ENCODE data around the gene ADD3. TPM values are rescaled to one million over a fixed set of nuclear protein-coding genes. Genes with fewer than 3 reads are reported as not detected.
A peak's percentile ranks its signal among the peaks of the same experiment; 100 is the strongest.

Gene ADD3
- total RNA-seq, 1 experiment from 2014 or later: 59.9 TPM

DNA sequence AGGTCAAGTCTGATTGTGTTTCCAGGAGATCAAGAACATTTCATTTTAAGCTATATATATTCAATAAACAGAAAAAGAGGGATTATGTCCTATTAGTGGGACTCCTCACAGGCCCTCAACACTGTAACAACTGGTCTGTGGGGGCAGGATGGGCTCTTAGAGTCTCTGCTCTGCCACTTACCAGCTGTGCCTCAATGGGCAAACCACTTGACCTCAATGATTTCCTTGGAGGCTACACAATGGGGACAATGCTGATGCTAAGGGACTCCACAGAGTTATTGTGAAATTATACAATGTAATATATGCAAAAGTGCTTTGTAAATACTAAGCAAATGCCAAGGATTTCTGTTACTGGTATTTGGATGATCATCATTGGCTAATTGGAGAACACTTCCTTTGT, 166.4 kb downstream of the ADD3 start:
- Histone ChIP-seq H3K4ac (ENCODE audit: low read depth, low read length) (no peak overlapping the region), H2BK120ac (ENCODE audit: low read depth, low read length, poor library complexity, severe bottlenecking) (no peak overlapping the region), H3K79me2 (ENCODE audit: insufficient read depth, low read length) (no peaks in the 10 kb centered on the region), H3K9ac (ENCODE audit: extremely low read depth, insufficient read length, low read length) (no peak overlapping the region), H2BK20ac (ENCODE audit: low read depth, low read length, poor library complexity, severe bottlenecking) (no peak overlapping the region), H2BK15ac (ENCODE audit: low read depth, low read length) (no peak overlapping the region), H4K91ac (ENCODE audit: insufficient read length, low read depth, low read length) (no peak overlapping the region), H3K23me2 (ENCODE audit: insufficient read length, low read depth, low read length, poor library complexity, severe bottlenecking) (no peaks in the 10 kb centered on the region), H4K20me1 (ENCODE audit: control insufficient read depth, insufficient read depth, insufficient read length) (no peaks in the 10 kb centered on the region), H2AFZ (ENCODE audit: low read length) (no peak overlapping the region), H3K27ac (ENCODE audit: insufficient read length, low read depth, low read length) (no peak overlapping the region), H3K4me1 (ENCODE audit: insufficient read depth, low read length) (peaks cover 4% of the 10 kb centered on the region; the same call in 1 of the 2 replicates), H3K4me2 (ENCODE audit: insufficient read depth, insufficient read length, low read length) (no peak overlapping the region), H2AK5ac (ENCODE audit: insufficient read length, low read length) (no peak overlapping the region), H3K23ac (ENCODE audit: insufficient read length, low read depth, low read length) (no peak overlapping the region), H2BK5ac (ENCODE audit: insufficient read length, low read length) (no peak overlapping the region), H3K9me3 (ENCODE audit: control insufficient read depth, low read depth, low read length) (no peaks in the 10 kb centered on the region), H3K56ac (ENCODE audit: insufficient read length, low read depth, low read length) (no peak overlapping the region), H2BK12ac (ENCODE audit: insufficient read length, low read depth, low read length) (no peak overlapping the region), H3T11ph (ENCODE audit: low read length) (no peak overlapping the region), H4K8ac (replicated peaks; ENCODE audit: insufficient read length, low read depth, low read length) (no peak overlapping the region), H3K27me3 (ENCODE audit: insufficient read depth, low read length) (peaks cover 51% of the 10 kb centered on the region), H4K5ac (ENCODE audit: insufficient read length, low read depth, low read length) (no peak overlapping the region), H3K14ac (ENCODE audit: insufficient read depth, low read length) (no peak overlapping the region), H3K18ac (ENCODE audit: insufficient read length, low read depth, low read length) (no peak overlapping the region), H3K79me1 (ENCODE audit: insufficient read depth, low read depth, low read length, poor library complexity, severe bottlenecking) (no peaks in the 10 kb centered on the region)
- no peak overlapping the region for H3K27ac Mint-ChIP-seq
- TF ChIP-seq, protein P1, sequence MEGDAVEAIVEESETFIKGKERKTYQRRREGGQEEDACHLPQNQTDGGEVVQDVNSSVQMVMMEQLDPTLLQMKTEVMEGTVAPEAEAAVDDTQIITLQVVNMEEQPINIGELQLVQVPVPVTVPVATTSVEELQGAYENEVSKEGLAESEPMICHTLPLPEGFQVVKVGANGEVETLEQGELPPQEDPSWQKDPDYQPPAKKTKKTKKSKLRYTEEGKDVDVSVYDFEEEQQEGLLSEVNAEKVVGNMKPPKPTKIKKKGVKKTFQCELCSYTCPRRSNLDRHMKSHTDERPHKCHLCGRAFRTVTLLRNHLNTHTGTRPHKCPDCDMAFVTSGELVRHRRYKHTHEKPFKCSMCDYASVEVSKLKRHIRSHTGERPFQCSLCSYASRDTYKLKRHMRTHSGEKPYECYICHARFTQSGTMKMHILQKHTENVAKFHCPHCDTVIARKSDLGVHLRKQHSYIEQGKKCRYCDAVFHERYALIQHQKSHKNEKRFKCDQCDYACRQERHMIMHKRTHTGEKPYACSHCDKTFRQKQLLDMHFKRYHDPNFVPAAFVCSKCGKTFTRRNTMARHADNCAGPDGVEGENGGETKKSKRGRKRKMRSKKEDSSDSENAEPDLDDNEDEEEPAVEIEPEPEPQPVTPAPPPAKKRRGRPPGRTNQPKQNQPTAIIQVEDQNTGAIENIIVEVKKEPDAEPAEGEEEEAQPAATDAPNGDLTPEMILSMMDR (conservative IDR thresholded peaks at IDR 0.05): no peak
- peaks cover 51 to 52% of the 10 kb centered on the region in 2 experiments for H3K4me1 Mint-ChIP-seq
- peaks cover 0 to 20% of the 10 kb centered on the region in 2 experiments; a peak in 2 of 5 replicates for H3K9me3 Mint-ChIP-seq
- no peak overlapping the region for H3K4me3 Mint-ChIP-seq
- H3K27me3 Mint-ChIP-seq (ENCODE audit: low read depth): peaks cover 98% of the 10 kb centered on the region
- peaks cover 0 to 2% (median 0%) of the 10 kb centered on the region in 3 experiments; a peak in 1 of 7 replicates for H3K36me3 Mint-ChIP-seq (ENCODE audit: insufficient read depth in 1 of 3, low read depth in 3 of 3)
- peak; percentile 18 for DNase-seq

Measured in H9 (cell line).